NCI-H2081 (cell line): ENCODE data around the gene PKP3.
"Not testable (repeated sequence)": the region's sequence is repeated elsewhere in the genome, so short reads cannot be mapped to it uniquely, and the experiment has no call there.

Source experiments
- DNase-seq, 2 experiments: peaks; one replicate each; lab custom pipeline; 2025; lab: John Stamatoyannopoulos, UW

The PKP3 gene

GRCh38 chr11:394858-395655 is 1.0 kb downstream of the PKP3 start:
- no peak for DNase-seq

GRCh38 chr11:395866-396265 is 1.9 kb downstream of the PKP3 start:
- no peak for DNase-seq

GRCh38 chr11:396511-396947 is 2.5 kb downstream of the PKP3 start:
- DNase-seq: no peak

GRCh38 chr11:396948-397548 is 3.0 kb downstream of the PKP3 start:
- no peak for DNase-seq

GRCh38 chr11:398826-399225 is 4.8 kb downstream of the PKP3 start:
- DNase-seq: no peak

GRCh38 chr11:399731-400211 is 5.8 kb downstream of the PKP3 start:
- no peak for DNase-seq

- no peak for DNase-seq
Observed at GRCh38 chr11:400241-400689, 6.3 kb downstream of the PKP3 start.

GRCh38 chr11:401196-401595 is 7.2 kb downstream of the PKP3 start:
- DNase-seq: not testable (repeated sequence)

- DNase-seq: no peak
Observed at GRCh38 chr11:403021-403760, 9.2 kb downstream of the PKP3 start.

- no peak for DNase-seq
Observed at GRCh38 chr11:403761-404431, 9.9 kb downstream of the PKP3 start.

- no peak for DNase-seq
Observed at GRCh38 chr11:404551-405264, 10.7 kb downstream of the PKP3 start.

- no peak for DNase-seq
Observed at GRCh38 chr11:405323-405953, 11.4 kb downstream of the PKP3 start.

- no peak for DNase-seq
Observed at GRCh38 chr11:405954-406795, 12.2 kb downstream of the PKP3 start.

- DNase-seq: peak; percentile 64 to 71
Observed at GRCh38 chr11:406796-407650, 13.0 kb downstream of the PKP3 start.

- no peak for DNase-seq
Observed at GRCh38 chr11:407651-408123, 13.7 kb downstream of the PKP3 start.

GRCh38 chr11:408154-409007 is 14.4 kb downstream of the PKP3 start:
- no peak for DNase-seq

GRCh38 chr11:409008-409599 is 15.1 kb downstream of the PKP3 start:
- no peak for DNase-seq
